ENCODE measurements around the gene COX7B2.

The COX7B2 gene

DNA sequence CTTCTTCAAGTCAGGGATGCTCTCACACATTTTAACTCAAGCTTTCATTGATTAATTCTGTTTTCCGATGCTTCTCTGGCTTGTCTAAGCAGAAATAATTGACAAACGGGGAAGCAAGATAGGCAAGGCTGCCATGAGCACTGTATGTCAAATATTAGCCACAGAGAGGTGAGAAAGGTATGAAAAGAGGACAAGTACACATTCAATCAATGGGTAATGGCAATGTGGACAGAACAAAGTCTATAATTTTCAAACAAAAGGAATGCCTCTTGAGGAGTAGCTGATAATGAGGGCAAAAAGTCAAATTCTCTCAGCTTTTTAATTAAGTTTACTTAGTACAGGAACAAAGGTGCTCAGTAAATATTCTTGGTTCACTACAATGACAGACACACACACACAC is 19.6 kb downstream of the COX7B2 start:
- no peak overlapping the region for H3K9ac ChIP-seq (ENCODE audit: low read length)
- H3K4me3 ChIP-seq (ENCODE audit: low read length), result no peak overlapping the region
- TF ChIP-seq EZH2phosphoT487 (IDR thresholded peaks at IDR 0.05; ENCODE audit: low read depth), result no peak
- TF ChIP-seq, protein P1, sequence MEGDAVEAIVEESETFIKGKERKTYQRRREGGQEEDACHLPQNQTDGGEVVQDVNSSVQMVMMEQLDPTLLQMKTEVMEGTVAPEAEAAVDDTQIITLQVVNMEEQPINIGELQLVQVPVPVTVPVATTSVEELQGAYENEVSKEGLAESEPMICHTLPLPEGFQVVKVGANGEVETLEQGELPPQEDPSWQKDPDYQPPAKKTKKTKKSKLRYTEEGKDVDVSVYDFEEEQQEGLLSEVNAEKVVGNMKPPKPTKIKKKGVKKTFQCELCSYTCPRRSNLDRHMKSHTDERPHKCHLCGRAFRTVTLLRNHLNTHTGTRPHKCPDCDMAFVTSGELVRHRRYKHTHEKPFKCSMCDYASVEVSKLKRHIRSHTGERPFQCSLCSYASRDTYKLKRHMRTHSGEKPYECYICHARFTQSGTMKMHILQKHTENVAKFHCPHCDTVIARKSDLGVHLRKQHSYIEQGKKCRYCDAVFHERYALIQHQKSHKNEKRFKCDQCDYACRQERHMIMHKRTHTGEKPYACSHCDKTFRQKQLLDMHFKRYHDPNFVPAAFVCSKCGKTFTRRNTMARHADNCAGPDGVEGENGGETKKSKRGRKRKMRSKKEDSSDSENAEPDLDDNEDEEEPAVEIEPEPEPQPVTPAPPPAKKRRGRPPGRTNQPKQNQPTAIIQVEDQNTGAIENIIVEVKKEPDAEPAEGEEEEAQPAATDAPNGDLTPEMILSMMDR (IDR thresholded peaks at IDR 0.05; ENCODE audit: low read depth, low read length), result no peak
- no peaks in the 10 kb centered on the region for H3K79me2 ChIP-seq (ENCODE audit: low read length)
- H4K20me1 ChIP-seq (ENCODE audit: insufficient read depth, low read length), result no peaks in the 10 kb centered on the region
- H3K4me1 ChIP-seq (ENCODE audit: low read length), result 0 out of 2 replicates have a peak, but pooled peaks cover 3% of the 10 kb centered on the region
- no peaks in the 10 kb centered on the region for H3K36me3 ChIP-seq (replicated peaks; ENCODE audit: low read depth, low read length)
- H3K4me2 ChIP-seq (ENCODE audit: low read length), result no peak overlapping the region
- H3K27ac ChIP-seq (ENCODE audit: low read length), result no peak overlapping the region
- H2AFZ ChIP-seq (ENCODE audit: low read depth, low read length), result no peak overlapping the region
- H3K9me3 ChIP-seq (ENCODE audit: insufficient read depth, low read length), result peaks cover 7% of the 10 kb centered on the region; the same call in 1 of the 2 replicates
- no peaks in the 10 kb centered on the region for H3K27me3 ChIP-seq (ENCODE audit: low read depth, low read length)

DNA sequence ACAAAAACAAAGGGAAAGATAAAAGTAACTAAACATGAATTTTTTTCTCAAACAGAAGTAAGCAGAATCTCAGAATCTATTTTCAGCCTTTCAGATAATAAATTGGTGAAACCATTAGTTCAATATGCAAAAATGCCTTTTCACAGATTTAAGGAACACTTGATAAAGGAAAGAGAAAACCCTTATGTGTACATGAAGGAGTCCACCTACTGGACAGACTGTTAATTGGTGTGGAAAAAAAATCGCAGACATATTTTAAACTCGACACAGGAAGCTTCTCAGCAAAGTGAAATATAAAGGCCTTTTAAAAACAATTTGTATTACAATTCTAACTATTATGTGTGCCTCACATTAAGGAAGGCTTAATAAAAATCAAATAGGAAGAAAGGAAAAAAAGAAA is 22.3 kb downstream of the COX7B2 start:
- Histone ChIP-seq H3K36me3 (replicated peaks; ENCODE audit: low read depth, low read length) (no peaks in the 10 kb centered on the region), H3K79me2 (ENCODE audit: low read length) (no peaks in the 10 kb centered on the region), H3K4me3 (ENCODE audit: low read length) (no peak overlapping the region), H4K20me1 (ENCODE audit: insufficient read depth, low read length) (no peaks in the 10 kb centered on the region), H3K4me1 (ENCODE audit: low read length) (peaks cover 7% of the 10 kb centered on the region; the same call in 1 of the 2 replicates), H3K4me2 (ENCODE audit: low read length) (peak overlapping the region; percentile 17; the same call in 1 of the 2 replicates), H3K9ac (ENCODE audit: low read length) (no peak overlapping the region), H3K27me3 (ENCODE audit: low read depth, low read length) (no peaks in the 10 kb centered on the region), H3K9me3 (ENCODE audit: insufficient read depth, low read length) (no peaks in the 10 kb centered on the region), H3K27ac (ENCODE audit: low read length) (no peak overlapping the region), H2AFZ (ENCODE audit: low read depth, low read length) (peak overlapping the region; percentile 47; the same call in 1 of the 2 replicates)
- no peak for TF ChIP-seq EZH2phosphoT487 (IDR thresholded peaks at IDR 0.05; ENCODE audit: low read depth)
- TF ChIP-seq, protein P1 (IDR thresholded peaks at IDR 0.05; ENCODE audit: low read depth, low read length), result peak; percentile 60

DNA sequence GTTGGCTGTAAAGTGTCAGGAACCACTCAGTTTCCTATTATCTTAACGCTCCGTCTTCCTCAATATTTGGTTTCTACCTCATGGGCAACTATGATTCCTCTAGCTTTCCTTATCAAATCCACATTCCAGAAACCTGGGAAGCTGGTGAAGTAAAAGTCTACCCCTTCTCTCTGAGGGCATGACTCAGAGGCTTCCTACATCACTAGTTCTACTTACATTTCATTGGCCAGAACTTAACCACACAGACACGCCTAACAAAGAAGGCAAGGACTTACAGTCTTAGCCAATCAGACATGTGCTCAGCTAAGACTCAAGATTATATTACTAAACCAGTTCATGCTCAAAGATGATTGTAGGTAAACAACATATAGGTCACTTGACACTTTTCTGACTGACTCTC is 30.4 kb downstream of the COX7B2 start:
- H3K9ac ChIP-seq (ENCODE audit: low read length), result no peak overlapping the region
- no peak overlapping the region for H3K4me3 ChIP-seq (ENCODE audit: low read length)
- no peaks in the 10 kb centered on the region for H4K20me1 ChIP-seq (ENCODE audit: insufficient read depth, low read length)
- no peaks in the 10 kb centered on the region for H3K36me3 ChIP-seq (replicated peaks; ENCODE audit: low read depth, low read length)
- H3K79me2 ChIP-seq (ENCODE audit: low read length), result no peaks in the 10 kb centered on the region
- no peak overlapping the region for H3K4me2 ChIP-seq (ENCODE audit: low read length)
- TF ChIP-seq, protein P1 (IDR thresholded peaks at IDR 0.05; ENCODE audit: low read depth, low read length), result no peak
- no peak for TF ChIP-seq EZH2phosphoT487 (IDR thresholded peaks at IDR 0.05; ENCODE audit: low read depth)
- no peak overlapping the region for H3K27ac ChIP-seq (ENCODE audit: low read length)
- H3K27me3 ChIP-seq (ENCODE audit: low read depth, low read length), result no peaks in the 10 kb centered on the region
- no peak overlapping the region for H2AFZ ChIP-seq (ENCODE audit: low read depth, low read length)
- H3K9me3 ChIP-seq (ENCODE audit: insufficient read depth, low read length), result no peaks in the 10 kb centered on the region
- H3K4me1 ChIP-seq (ENCODE audit: low read length), result no peaks in the 10 kb centered on the region

DNA sequence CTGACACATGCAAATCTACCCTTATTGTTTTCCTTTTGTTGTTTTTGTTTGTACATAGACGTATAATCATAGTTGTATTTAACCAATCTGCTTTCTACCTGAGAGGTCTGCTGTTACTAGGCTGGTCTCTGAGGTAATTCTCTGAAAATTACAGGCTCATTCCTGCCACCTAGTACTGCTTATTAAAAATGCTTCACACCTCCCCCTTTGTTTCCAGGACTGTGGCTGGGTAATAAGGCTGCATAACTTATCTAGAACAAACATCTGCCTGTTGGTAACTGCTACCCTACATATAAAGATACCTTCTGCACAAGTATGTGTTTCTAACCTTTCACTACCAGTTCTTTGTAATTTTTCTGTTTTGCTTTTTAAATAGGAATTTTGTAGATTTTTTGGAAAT is 34.2 kb downstream of the COX7B2 start:
- Histone ChIP-seq H3K4me1 (ENCODE audit: low read length) (no peaks in the 10 kb centered on the region), H3K79me2 (ENCODE audit: low read length) (no peaks in the 10 kb centered on the region), H3K4me2 (ENCODE audit: low read length) (no peak overlapping the region), H4K20me1 (ENCODE audit: insufficient read depth, low read length) (no peaks in the 10 kb centered on the region), H3K36me3 (replicated peaks; ENCODE audit: low read depth, low read length) (no peaks in the 10 kb centered on the region), H3K27ac (ENCODE audit: low read length) (no peak overlapping the region), H2AFZ (ENCODE audit: low read depth, low read length) (no peak overlapping the region), H3K4me3 (ENCODE audit: low read length) (no peak overlapping the region), H3K27me3 (ENCODE audit: low read depth, low read length) (no peaks in the 10 kb centered on the region), H3K9ac (ENCODE audit: low read length) (no peak overlapping the region), H3K9me3 (ENCODE audit: insufficient read depth, low read length) (no peaks in the 10 kb centered on the region)
- TF ChIP-seq, protein P1 (IDR thresholded peaks at IDR 0.05; ENCODE audit: low read depth, low read length), result no peak
- no peak for TF ChIP-seq EZH2phosphoT487 (IDR thresholded peaks at IDR 0.05; ENCODE audit: low read depth)

Measured in OCI-LY3 (cell line).